Duodenal mucosa (tissue), 2 donors: ENCODE results near the gene BTF3.

Experiments
- H3K27ac ChIP-seq: one replicate; pipeline ENCODE4 v1.7.0; 2013; ENCODE audit warnings: low read depth, low read length
- H3K27me3 ChIP-seq, 2 donors: one replicate each; pipeline ENCODE4 v1.7.0; 2013; ENCODE audit warnings: low read length in 2 of 2, control low read depth in 1 of 2; ENCODE audit not compliant: insufficient read depth in 2 of 2, control insufficient read depth in 1 of 2
- H3K36me3 ChIP-seq, 2 donors: one replicate each; pipeline ENCODE4 v1.7.0; 2013; ENCODE audit warnings: low read length in 2 of 2, control low read depth in 1 of 2; ENCODE audit not compliant: insufficient read depth in 2 of 2, control insufficient read depth in 1 of 2
- H3K4me1 ChIP-seq, 2 donors: one replicate each; pipeline ENCODE4 v1.7.0; 2013; ENCODE audit warnings: low read length in 2 of 2, control low read depth in 1 of 2; ENCODE audit not compliant: insufficient read depth in 2 of 2, control insufficient read depth in 1 of 2
- H3K4me3 ChIP-seq, 2 donors: one replicate each; pipeline ENCODE4 v1.7.0; 2013; ENCODE audit warnings: low read length in 2 of 2, low read depth in 1 of 2
- H3K9ac ChIP-seq, 2 donors: one replicate each; pipeline ENCODE4 v1.7.0; 2013; ENCODE audit warnings: low read length in 2 of 2, low read depth in 1 of 2
- H3K9me3 ChIP-seq, 2 donors: one replicate each; pipeline ENCODE4 v1.7.0; 2013; ENCODE audit warnings: low read length in 2 of 2, control low read depth in 1 of 2; ENCODE audit not compliant: control insufficient read depth in 1 of 2

BTF3 gene

DNA sequence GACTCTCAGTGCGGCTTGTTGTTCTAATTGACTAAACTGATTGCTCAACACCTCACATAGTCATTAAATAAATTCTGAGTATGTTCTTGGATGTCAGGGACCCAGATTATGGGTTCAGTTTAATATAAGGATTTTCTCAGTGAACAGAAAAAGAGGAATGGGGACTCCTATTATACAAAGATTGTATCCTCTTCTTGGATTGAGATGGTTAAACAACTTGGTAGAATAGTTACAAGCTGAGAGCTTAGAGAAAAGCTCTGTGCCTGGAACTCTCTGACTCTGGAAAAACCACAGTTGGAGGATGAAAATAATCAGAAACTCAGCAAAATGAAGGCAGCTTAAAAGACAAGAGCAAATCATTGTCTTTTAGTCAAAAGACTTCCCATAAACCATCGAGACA, 36.7 kb downstream of the BTF3 start:
- no peak overlapping the region for H3K27ac ChIP-seq
- no peak overlapping the region for H3K9ac ChIP-seq
- no peaks in the 10 kb centered on the region for H3K36me3 ChIP-seq
- no peaks in the 10 kb centered on the region for H3K27me3 ChIP-seq
- no peaks in the 10 kb centered on the region for H3K4me1 ChIP-seq
- no peak overlapping the region for H3K4me3 ChIP-seq
- H3K9me3 ChIP-seq, result peaks cover 0 to 4% of the 10 kb centered on the region in 2 donors

DNA sequence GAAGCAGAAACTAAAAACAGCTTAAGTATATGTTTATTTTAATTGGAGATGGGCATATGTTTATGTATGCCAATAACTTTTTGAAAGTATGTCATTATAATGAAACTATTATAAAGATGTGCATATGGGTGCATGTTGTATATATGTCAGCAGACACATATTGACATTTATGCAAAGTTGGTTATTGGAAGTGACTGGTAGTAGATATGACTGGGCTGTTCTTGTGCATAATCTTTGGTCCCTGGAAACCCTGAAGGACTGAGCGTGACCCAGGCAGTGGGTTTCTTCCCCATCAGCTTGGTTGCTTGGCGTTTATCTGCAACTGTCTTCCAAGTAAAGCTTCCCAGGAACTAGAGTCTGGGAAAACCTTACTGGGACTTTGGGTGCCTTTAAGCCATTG, 41.5 kb downstream of the BTF3 start:
- no peaks in the 10 kb centered on the region for H3K27me3 ChIP-seq

DNA sequence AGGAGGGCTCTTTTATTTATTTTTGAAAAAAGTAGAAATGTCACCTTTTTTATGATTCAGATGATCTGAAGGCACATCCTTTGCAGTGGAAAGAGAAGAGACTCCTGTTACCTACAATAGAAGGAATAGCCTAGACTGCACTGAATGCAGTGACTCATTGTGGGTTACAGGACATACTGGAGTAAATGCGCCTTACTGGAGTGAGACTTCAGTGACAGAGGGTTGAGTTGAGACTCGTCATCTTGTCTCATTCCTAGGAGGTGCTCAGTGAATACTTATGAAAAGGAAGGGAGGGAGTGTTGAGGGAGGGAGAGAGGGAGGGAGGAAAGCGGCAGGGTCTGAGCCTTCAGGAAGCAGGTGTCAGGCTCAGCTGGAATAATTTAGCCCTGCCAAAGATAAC, 42.0 kb downstream of the BTF3 start:
- no peak overlapping the region for H3K4me3 ChIP-seq
- H3K4me1 ChIP-seq, result peaks cover 3 to 23% of the 10 kb centered on the region in 2 donors
- H3K9ac ChIP-seq, result no peak overlapping the region
- no peaks in the 10 kb centered on the region for H3K36me3 ChIP-seq
- H3K27ac ChIP-seq, result no peak overlapping the region
- no peaks in the 10 kb centered on the region for H3K27me3 ChIP-seq
- H3K9me3 ChIP-seq, result no peaks in the 10 kb centered on the region

More for the DNA sequence above, 41.5 kb downstream of the BTF3 start:
- Histone ChIP-seq H3K27ac (no peak overlapping the region), H3K4me1 (peaks cover 0 to 18% of the 10 kb centered on the region in 2 donors), H3K4me3 (no peak overlapping the region), H3K36me3 (no peaks in the 10 kb centered on the region), H3K9ac (no peak overlapping the region), H3K9me3 (no peaks in the 10 kb centered on the region)

DNA sequence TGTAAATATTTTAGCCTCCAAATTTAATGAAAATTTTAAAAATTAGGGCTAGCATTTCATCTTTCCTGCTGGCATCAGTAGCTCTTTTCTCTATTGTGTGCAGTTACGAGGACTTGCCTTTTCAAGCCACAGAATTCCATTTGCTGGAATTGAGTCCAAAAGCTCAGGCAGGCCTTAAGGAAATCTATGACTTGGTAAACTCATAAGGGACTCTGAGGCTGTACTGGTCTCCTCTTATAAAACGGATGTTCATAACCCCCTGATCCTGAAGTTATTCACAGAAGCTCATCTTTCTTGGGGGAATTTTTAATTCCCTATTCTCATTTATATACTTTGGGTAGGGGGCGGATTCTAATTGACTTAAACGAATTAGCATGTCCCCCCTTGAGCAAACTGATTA, 43.8 kb downstream of the BTF3 start:
- no peak overlapping the region for H3K9ac ChIP-seq
- H3K9me3 ChIP-seq, result no peaks in the 10 kb centered on the region
- H3K36me3 ChIP-seq, result no peaks in the 10 kb centered on the region
- H3K4me3 ChIP-seq, result no peak overlapping the region
- H3K27ac ChIP-seq, result peak overlapping the region; percentile 17
- H3K4me1 ChIP-seq, result peaks cover 3 to 24% of the 10 kb centered on the region in 2 donors
- no peaks in the 10 kb centered on the region for H3K27me3 ChIP-seq

DNA sequence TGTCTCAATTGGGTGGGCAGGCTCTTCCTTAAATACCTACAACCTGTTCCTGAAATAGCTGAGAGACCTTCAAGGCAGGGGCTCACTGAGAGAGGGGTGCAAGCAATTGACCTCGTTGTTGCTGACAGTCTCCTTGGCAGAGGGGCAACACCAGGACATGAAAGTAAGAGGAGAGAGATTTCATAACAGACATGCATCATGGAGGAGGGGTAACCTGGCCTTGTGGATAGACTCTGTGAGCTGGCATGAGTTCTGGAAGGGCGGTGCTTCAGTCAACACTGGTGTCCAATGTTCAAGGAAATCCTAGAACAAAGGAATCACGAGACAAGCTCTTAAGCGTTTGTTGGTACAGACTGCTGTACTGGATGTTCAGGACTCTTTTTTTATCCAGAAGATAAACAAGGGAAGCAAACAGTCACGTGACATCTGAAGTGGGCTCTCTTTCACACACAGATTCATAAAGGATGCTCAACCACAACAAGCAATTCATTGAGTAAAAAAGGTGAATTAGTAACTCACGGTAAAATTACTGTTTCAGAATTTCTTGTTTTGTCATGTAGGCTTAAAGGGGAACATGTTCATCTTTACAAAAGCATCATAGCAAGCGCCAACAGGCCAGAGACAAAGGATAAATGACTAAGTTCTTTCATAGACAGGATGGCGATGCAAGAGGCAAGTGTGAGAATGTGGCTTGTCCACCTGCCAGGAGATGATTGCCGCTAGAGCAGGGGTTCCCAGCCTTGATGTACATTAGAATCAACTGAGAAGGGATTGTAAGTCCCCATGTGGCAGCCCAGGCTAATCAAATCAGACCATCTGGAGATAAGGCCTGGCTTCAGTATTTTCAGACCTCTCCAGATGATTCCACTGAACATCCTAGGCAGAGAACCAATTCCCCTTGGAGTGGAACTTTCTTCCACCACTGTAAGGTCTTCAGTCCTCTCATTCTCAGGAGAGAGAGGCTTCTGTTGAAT, 46.5 kb downstream of the BTF3 start:
- H3K36me3 ChIP-seq, result no peaks in the 10 kb centered on the region
- peak overlapping the region in 1 of 2 donors; percentile 18 for H3K4me3 ChIP-seq
- no peak overlapping the region for H3K27ac ChIP-seq
- H3K4me1 ChIP-seq, result peaks cover 3 to 24% of the 10 kb centered on the region in 2 donors
- no peak overlapping the region for H3K9ac ChIP-seq
- no peaks in the 10 kb centered on the region for H3K9me3 ChIP-seq
- H3K27me3 ChIP-seq, result no peaks in the 10 kb centered on the region

DNA sequence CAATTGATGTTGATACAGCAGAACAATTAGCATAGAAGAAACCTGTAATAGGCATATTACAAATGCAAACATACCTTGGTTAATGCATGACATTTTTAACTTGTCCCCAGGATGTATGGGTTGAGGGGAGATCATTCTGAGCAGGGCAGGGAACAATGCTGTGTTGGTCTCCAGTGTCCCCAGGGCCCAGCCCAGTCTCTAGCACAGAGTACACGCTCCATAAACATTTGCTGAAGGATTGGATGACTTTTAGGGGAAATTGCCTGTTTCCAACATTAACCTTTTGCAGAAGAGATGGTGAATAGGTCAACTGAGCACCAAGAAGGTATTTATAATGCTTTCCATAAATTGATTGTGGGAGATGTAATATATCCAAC, 47.1 kb downstream of the BTF3 start:
- H3K27ac ChIP-seq, result no peak overlapping the region
- H3K36me3 ChIP-seq, result no peaks in the 10 kb centered on the region
- H3K9me3 ChIP-seq, result no peaks in the 10 kb centered on the region
- H3K9ac ChIP-seq, result no peak overlapping the region
- no peak overlapping the region for H3K4me3 ChIP-seq
- peaks cover 3 to 24% of the 10 kb centered on the region in 2 donors for H3K4me1 ChIP-seq
- H3K27me3 ChIP-seq, result no peaks in the 10 kb centered on the region

DNA sequence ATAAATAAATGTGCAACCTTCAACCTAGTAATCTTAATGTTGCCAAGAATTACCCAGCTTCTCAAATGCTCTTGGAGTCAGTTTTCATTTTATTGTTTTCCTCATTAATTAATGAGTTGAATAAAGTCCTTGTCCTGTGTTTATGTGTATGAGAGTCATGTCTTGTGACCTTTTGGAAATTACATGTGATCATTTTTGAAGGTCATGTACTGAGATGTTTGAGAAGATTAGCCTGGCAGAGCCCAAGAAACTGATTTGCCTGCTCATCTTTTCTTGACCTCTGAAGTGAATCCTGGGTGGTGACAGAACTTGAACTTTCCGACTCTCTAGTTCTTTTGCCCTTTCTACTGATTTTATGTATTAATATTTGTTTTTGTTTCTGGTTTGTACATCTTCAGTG, 51.8 kb downstream of the BTF3 start:
- no peaks in the 10 kb centered on the region for H3K27me3 ChIP-seq
- no peaks in the 10 kb centered on the region for H3K9me3 ChIP-seq
- no peak overlapping the region for H3K4me3 ChIP-seq
- H3K4me1 ChIP-seq, result peaks cover 0 to 3% of the 10 kb centered on the region in 2 donors
- no peak overlapping the region for H3K27ac ChIP-seq
- peaks cover 4 to 24% of the 10 kb centered on the region in 2 donors for H3K36me3 ChIP-seq
- H3K9ac ChIP-seq, result no peak overlapping the region

DNA sequence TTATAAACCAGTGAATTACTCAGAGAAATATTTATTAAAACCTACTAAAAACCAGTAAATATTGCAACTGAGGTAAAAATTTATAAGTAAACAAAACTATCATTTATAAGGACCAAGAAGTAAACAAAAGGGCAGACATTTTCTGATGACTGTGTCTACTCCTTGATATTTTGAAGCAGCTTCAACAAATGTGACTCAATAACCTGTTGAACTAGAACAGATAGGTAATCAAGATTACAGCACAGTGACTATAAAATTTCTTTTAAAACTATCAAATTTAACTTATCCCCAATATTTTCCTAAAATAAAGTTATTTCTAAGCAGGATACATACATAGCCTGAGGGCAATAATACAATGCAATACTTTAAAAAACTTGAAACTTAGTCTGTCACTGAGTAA, 54.4 kb downstream of the BTF3 start:
- Histone ChIP-seq H3K4me3 (no peak overlapping the region), H3K27ac (no peak overlapping the region), H3K4me1 (no peaks in the 10 kb centered on the region), H3K9me3 (no peaks in the 10 kb centered on the region), H3K9ac (no peak overlapping the region), H3K36me3 (peaks cover 4 to 32% of the 10 kb centered on the region in 2 donors), H3K27me3 (no peaks in the 10 kb centered on the region)
